Epithelial cell of proximal tubule (primary cell): ENCODE data around the gene DMRTC2. TPM values are rescaled to one million over a fixed set of nuclear protein-coding genes. Genes with fewer than 3 reads are reported as not detected.
"Not testable (repeated sequence)": the region's sequence is repeated elsewhere in the genome, so short reads cannot be mapped to it uniquely, and the experiment has no call there.

Source experiments
- DNase-seq: peaks from one replicate; pipeline ENCODE4 v3.0.0-alpha.2; 2011; ENCODE audit warnings: low read depth
- H3K4me3 ChIP-seq: 2 replicates; pipeline ENCODE4 v1.5.1; 2011; ENCODE audit warnings: low read depth, mild to moderate bottlenecking, low read length
- total RNA-seq: library from RNA; depleted of rRNA; stranded (reverse); fragments of >200 nt; gene quantifications from 2 replicates; pipeline ENCODE4 v1.2.3, GENCODE V29; 2015
- TF ChIP-seq, protein P1 (sequence below): conservative IDR thresholded peaks from 2 replicates; pipeline ENCODE4 v1.5.1; 2012; ENCODE audit warnings: low read depth, mild to moderate bottlenecking, low read length

Gene DMRTC2
- total RNA-seq, 1 donor from 2014 or later, result not detected

GRCh38 chr19:41869374-41869955 lies 24.6 kb downstream of the DMRTC2 start:
- H3K4me3 ChIP-seq, result no peak overlapping the region
- DNase-seq, result no peak
- TF ChIP-seq, protein P1, sequence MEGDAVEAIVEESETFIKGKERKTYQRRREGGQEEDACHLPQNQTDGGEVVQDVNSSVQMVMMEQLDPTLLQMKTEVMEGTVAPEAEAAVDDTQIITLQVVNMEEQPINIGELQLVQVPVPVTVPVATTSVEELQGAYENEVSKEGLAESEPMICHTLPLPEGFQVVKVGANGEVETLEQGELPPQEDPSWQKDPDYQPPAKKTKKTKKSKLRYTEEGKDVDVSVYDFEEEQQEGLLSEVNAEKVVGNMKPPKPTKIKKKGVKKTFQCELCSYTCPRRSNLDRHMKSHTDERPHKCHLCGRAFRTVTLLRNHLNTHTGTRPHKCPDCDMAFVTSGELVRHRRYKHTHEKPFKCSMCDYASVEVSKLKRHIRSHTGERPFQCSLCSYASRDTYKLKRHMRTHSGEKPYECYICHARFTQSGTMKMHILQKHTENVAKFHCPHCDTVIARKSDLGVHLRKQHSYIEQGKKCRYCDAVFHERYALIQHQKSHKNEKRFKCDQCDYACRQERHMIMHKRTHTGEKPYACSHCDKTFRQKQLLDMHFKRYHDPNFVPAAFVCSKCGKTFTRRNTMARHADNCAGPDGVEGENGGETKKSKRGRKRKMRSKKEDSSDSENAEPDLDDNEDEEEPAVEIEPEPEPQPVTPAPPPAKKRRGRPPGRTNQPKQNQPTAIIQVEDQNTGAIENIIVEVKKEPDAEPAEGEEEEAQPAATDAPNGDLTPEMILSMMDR, result no peak

- TF ChIP-seq, protein P1, result no peak
- no peak overlapping the region for H3K4me3 ChIP-seq
- no peak for DNase-seq
Measured at GRCh38 chr19:41870401-41870873, 25.6 kb downstream of the DMRTC2 start.

DNA sequence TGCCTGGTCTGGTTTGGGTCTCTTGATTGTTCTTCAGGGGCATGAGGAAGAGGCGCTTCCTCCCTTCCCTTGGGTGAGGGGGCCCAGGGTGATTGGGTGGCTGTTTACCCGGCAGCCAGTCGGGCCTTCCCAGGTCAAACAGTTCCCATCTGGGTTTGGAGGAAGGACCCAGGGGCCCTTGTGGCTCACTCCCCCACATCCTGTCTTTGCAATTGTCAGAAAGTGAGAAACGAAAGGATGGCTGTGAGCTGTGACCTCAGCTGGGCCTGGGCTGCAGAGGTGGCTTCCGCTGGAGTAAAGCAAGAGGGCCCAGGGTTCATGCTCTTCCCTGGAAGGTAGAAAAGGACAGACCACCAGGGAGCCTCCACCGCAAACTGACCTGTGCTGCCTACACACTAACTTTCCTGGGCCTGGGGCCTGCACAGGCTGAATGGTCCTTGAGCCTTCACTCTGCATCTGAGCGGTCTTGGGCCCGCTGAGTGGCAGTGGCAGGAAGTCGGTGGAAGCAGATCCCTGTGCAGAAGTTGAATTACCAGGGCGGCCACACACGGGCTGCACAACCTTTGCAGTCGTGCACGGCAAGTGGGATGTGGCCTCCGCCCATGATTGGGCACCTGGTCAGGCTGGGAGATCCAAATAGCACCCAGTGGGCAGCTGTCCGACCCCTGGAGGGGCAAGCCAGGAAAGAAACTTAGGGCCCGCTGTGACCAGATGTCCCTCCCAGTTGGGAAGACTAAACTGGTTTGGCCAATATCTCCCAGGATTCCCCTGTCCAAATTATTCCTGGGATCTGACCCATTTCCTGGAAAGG lies 26.9 kb downstream of the DMRTC2 start:
- TF ChIP-seq, protein P1, result no peak
- H3K4me3 ChIP-seq, result no peak overlapping the region
- no peak for DNase-seq

GRCh38 chr19:41872384-41872774 lies 27.5 kb downstream of the DMRTC2 start:
- TF ChIP-seq, protein P1, result no peak
- no peak overlapping the region for H3K4me3 ChIP-seq
- DNase-seq, result no peak

GRCh38 chr19:41872775-41873647 lies 28.2 kb downstream of the DMRTC2 start:
- TF ChIP-seq, protein P1, result peak; percentile 79
- DNase-seq, result no peak
- H3K4me3 ChIP-seq, result no peak overlapping the region

DNA sequence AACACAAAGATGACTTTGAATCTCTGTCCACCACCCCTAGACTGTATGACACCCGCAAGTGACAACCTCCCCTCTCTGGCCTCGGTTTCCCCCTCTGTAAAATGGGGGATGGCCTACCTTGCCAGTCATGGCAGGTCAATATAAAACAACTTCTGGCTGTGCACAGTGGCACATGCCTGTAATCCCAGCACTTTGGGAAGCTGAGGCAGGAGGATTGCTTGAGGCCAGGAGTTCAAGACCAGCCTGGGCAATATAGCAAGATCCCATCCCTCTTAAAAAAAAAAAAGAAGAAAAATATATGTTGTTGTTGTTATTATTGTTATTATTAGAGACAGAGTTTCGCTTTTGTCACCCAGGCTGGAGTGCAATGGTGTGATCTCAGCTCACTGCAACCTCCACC lies 31.1 kb downstream of the DMRTC2 start:
- H3K4me3 ChIP-seq, DNase-seq: not testable (repeated sequence)
